ENCODE results near the gene ARID4B. TPM values are rescaled to one million over a fixed set of nuclear protein-coding genes. Genes with fewer than 3 reads are reported as not detected.
"Not testable (repeated sequence)": the region's sequence is repeated elsewhere in the genome, so short reads cannot be mapped to it uniquely, and the experiment has no call there.

ARID4B gene
- polyA plus RNA-seq, 5 donors = 30.8 to 56.4 (median 53.5) TPM

GRCh38 chr1:235227414-235227813, 100.6 kb downstream of the ARID4B start:
- no peak for DNase-seq

- no peak for DNase-seq
Observed at GRCh38 chr1:235226933-235227332, 101.0 kb downstream of the ARID4B start.

GRCh38 chr1:235225299-235225698, 102.7 kb downstream of the ARID4B start:
- DNase-seq = no peak

GRCh38 chr1:235221653-235222375, 106.2 kb downstream of the ARID4B start:
- no peak for DNase-seq

GRCh38 chr1:235215453-235215852, 112.5 kb downstream of the ARID4B start:
- no peak for DNase-seq

GRCh38 chr1:235214962-235215361, 113.0 kb downstream of the ARID4B start:
- not testable (repeated sequence) for DNase-seq

- no peak for DNase-seq
Observed at GRCh38 chr1:235213752-235214151, 114.2 kb downstream of the ARID4B start.

- DNase-seq = no peak
Observed at GRCh38 chr1:235211517-235211916, 116.5 kb downstream of the ARID4B start.

GRCh38 chr1:235207209-235207565, 120.8 kb downstream of the ARID4B start:
- DNase-seq = no peak

GRCh38 chr1:235206533-235207208, 121.3 kb downstream of the ARID4B start:
- DNase-seq = no peak

- DNase-seq = no peak
Observed at GRCh38 chr1:235205687-235206086, 122.3 kb downstream of the ARID4B start.

GRCh38 chr1:235203428-235203827, 124.6 kb downstream of the ARID4B start:
- no peak for DNase-seq

GRCh38 chr1:235202447-235202846, 125.5 kb downstream of the ARID4B start:
- DNase-seq = not testable (repeated sequence)

GRCh38 chr1:235199441-235199840, 128.5 kb downstream of the ARID4B start:
- DNase-seq = peak; percentile 2 to 3

- DNase-seq = no peak
Observed at GRCh38 chr1:235190431-235190830, 137.5 kb downstream of the ARID4B start.

GRCh38 chr1:235187316-235187715, 140.7 kb downstream of the ARID4B start:
- DNase-seq = no peak

GRCh38 chr1:235181561-235182245, 146.3 kb downstream of the ARID4B start:
- DNase-seq = no peak

GRCh38 chr1:235180916-235181460, 147.0 kb downstream of the ARID4B start:
- no peak for DNase-seq

- no peak for DNase-seq
Observed at GRCh38 chr1:235176486-235176885, 151.5 kb downstream of the ARID4B start.

- no peak for DNase-seq
Observed at GRCh38 chr1:235169986-235170385, 158.0 kb downstream of the ARID4B start.

GRCh38 chr1:235168375-235168774, 159.6 kb downstream of the ARID4B start:
- DNase-seq = no peak

- no peak for DNase-seq
Observed at GRCh38 chr1:235161685-235162327, 166.2 kb downstream of the ARID4B start.
